K562 (cell line): ENCODE measurements around the gene PHB1. TPM values are rescaled to one million over a fixed set of nuclear protein-coding genes. Genes with fewer than 3 reads are reported as not detected.

Experiments used
- AFF4 ChIP-seq: sonication (generic); formaldehyde crosslinking; IDR thresholded peaks from 2 replicates; pipeline ENCODE4 v1.8.0; 2023; ENCODE audit warnings: mild to moderate bottlenecking, missing genetic modification reagents
- ETV6 ChIP-seq, 3 experiments: fragments of 150-350 bp in 1 of 3; sonication (generic) in 1 of 3; formaldehyde crosslinking in 1 of 3; IDR thresholded peaks; 2 replicates each; pipeline versions ENCODE4 v1.6.1 to v1.8.0; 2014 to 2022; ENCODE audit warnings: borderline replicate concordance in 2 of 3, low read depth in 2 of 3, antibody characterized with exemption in 1 of 3, low read length in 1 of 3, mild to moderate bottlenecking in 1 of 3, missing genetic modification reagents in 1 of 3
- FOXP1 ChIP-seq: sonication (generic); formaldehyde crosslinking; IDR thresholded peaks from 2 replicates; pipeline ENCODE4 v1.8.0; 2022; ENCODE audit warnings: mild to moderate bottlenecking, missing genetic modification reagents
- HDAC1 ChIP-seq, 2 experiments: fragments of 450-650 bp; IDR thresholded peaks; 2 replicates each; pipeline ENCODE4 v1.6.1; 2016 to 2017; ENCODE audit warnings: inconsistent platforms in 1 of 2, mild to moderate bottlenecking in 1 of 2, moderate library complexity in 1 of 2
- SP1 ChIP-seq: sonication (generic); formaldehyde crosslinking; IDR thresholded peaks from 2 replicates; pipeline ENCODE4 v1.8.1; 2022; ENCODE audit warnings: mild to moderate bottlenecking, missing genetic modification reagents
- polyA plus RNA-seq, 8 experiments: library from polyadenylated mRNA; depleted of rRNA in 4 of 8; stranded (reverse) in 5 of 8; unstranded in 3 of 8; fragments of >200 nt; fragmentation: Nextera tagmentation in 2 of 8; fragmentation: Illumina TruSeq in 1 of 8; extraction: Ambion mirVana in 2 of 8; extraction: Trizol in 1 of 8; gene quantifications; 2 replicates each; pipeline versions ENCODE4 v1.2.1 to v1.2.3, GENCODE V29; 2011 to 2014; ENCODE audit warnings: inconsistent platforms in 1 of 8, missing spikeins in 1 of 8
- total RNA-seq, 7 experiments: library from RNA; depleted of rRNA in 6 of 7; stranded (reverse); fragments of >200 nt in 6 of 7; fragmentation: Illumina TruSeq in 2 of 7; extraction: Trizol in 2 of 7; gene quantifications; 2 replicates each; pipeline versions ENCODE4 v1.2.1 to v1.2.3, GENCODE V29; 2011 to 2021; ENCODE audit warnings: low replicate concordance in 1 of 7

The PHB1 gene
- total and polyA plus RNA-seq, 9 of the 15 experiments (the other 6 are each of a cell fraction or from before 2014, with no cell fraction given): 191 to 818 (median 349) TPM

DNA sequence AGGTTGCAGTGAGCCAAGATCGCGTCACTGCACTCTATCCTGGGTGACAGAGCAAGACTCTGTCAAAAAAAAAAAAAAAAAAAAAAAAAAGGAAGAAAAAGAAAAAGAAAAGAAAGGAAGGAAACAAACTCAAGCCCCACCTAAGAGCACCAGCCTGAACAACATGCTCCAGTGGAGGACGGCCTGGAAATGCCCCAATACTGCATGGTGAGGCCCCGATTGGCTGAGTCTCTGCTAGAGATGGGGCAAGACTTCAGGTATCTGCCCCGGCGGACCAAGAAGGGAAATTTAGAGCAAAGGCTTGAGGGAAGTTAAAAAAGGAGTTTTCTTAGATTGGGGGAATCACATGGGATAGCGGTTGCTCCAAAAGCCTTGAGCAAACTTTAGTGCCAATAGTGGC lies 42.3 kb downstream of the PHB1 start (continued):
- TF ChIP-seq ETV6 (IDR thresholded peaks at IDR 0.05; ENCODE audit: borderline replicate concordance in 1 of 2, low read depth in 2 of 2, low read length in 1 of 2) (no peak), ETV6 (CRISPR knock-in tag; IDR thresholded peaks at IDR 0.05; ENCODE audit: borderline replicate concordance) (no peak), HDAC1 (IDR thresholded peaks at IDR 0.05) (no peak), SP1 (CRISPR knock-in tag) (no peak), AFF4 (CRISPR knock-in tag) (no peak), FOXP1 (CRISPR knock-in tag) (no peak)
- TF ChIP-seq, all 486 proteins: peak for 0
